Breast epithelium (tissue), 3 donors: ENCODE results near the gene PGBD1.

ENCODE experiments used
- POLR2A ChIP-seq: fragments of 450-650 bp; IDR thresholded peaks from one replicate; pipeline ENCODE4 v1.6.1; 2016; ENCODE audit warnings: antibody characterized with exemption, mild to moderate bottlenecking, moderate library complexity
- TF ChIP-seq, protein P1 (sequence below), 3 donors: fragments of 450-650 bp; IDR thresholded peaks; one replicate each; pipeline ENCODE4 v1.5.1; 2016 to 2017; ENCODE audit warnings: antibody characterized with exemption in 3 of 3, mild to moderate bottlenecking in 3 of 3, moderate library complexity in 3 of 3

DNA sequence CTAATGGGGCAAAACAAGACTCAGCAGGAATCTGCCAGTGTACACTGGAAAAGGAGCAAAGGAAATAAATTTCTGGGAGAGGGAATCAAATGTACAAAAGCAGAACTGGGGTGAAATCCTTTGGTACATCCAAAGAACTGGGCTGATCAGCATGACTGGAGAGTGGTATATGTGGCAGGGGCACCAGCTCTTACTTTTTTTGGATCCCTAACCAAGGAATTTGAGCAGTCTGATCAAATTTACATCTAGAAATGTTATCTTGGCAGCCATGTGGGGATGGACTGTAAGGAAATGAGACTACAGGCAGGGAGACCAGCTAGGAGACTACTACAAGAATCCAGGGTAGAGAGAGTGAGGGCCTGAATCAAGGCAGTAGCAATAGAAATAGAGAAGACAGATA, 55.7 kb downstream of the PGBD1 start:
- TF ChIP-seq, protein P1, sequence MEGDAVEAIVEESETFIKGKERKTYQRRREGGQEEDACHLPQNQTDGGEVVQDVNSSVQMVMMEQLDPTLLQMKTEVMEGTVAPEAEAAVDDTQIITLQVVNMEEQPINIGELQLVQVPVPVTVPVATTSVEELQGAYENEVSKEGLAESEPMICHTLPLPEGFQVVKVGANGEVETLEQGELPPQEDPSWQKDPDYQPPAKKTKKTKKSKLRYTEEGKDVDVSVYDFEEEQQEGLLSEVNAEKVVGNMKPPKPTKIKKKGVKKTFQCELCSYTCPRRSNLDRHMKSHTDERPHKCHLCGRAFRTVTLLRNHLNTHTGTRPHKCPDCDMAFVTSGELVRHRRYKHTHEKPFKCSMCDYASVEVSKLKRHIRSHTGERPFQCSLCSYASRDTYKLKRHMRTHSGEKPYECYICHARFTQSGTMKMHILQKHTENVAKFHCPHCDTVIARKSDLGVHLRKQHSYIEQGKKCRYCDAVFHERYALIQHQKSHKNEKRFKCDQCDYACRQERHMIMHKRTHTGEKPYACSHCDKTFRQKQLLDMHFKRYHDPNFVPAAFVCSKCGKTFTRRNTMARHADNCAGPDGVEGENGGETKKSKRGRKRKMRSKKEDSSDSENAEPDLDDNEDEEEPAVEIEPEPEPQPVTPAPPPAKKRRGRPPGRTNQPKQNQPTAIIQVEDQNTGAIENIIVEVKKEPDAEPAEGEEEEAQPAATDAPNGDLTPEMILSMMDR (IDR thresholded peaks at IDR 0.05), result no peak
- TF ChIP-seq POLR2A, result no peak
